DND-41 (cell line): ENCODE results near the gene INO80.

Experiments used
- EZH2 ChIP-seq: IDR thresholded peaks from 3 replicates; pipeline ENCODE4 v1.6.1; 2012; ENCODE audit warnings: borderline replicate concordance, low read depth, mild to moderate bottlenecking, moderate library complexity, low read length, inconsistent platforms; ENCODE audit not compliant: severe bottlenecking
- TF ChIP-seq, protein P1 (sequence below): IDR thresholded peaks from 2 replicates; pipeline ENCODE4 v1.5.1; 2012; ENCODE audit warnings: borderline replicate concordance, low read length, moderate library complexity, mild to moderate bottlenecking; ENCODE audit not compliant: poor library complexity, severe bottlenecking; ENCODE audit errors: extremely low read depth

DNA sequence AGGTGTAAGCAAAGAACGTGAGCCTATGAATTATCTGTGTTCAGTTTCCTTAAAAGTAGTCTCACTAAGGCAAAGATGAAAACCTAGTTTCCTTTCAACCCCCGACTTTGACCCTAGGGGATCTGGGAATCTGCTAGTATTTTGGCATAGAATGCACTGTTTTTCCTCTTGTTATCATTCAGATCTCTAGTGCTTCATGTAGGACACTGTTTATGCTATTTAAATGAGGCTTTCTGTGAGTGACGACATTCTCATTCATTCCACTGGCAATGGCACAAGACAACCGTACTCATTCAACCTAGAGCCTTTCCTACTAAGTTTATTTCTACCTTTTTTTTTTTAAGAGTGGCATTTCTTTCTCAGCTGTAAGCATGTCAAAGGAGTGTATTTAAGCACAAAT lies 95.8 kb downstream of the INO80 start:
- TF ChIP-seq, protein P1, sequence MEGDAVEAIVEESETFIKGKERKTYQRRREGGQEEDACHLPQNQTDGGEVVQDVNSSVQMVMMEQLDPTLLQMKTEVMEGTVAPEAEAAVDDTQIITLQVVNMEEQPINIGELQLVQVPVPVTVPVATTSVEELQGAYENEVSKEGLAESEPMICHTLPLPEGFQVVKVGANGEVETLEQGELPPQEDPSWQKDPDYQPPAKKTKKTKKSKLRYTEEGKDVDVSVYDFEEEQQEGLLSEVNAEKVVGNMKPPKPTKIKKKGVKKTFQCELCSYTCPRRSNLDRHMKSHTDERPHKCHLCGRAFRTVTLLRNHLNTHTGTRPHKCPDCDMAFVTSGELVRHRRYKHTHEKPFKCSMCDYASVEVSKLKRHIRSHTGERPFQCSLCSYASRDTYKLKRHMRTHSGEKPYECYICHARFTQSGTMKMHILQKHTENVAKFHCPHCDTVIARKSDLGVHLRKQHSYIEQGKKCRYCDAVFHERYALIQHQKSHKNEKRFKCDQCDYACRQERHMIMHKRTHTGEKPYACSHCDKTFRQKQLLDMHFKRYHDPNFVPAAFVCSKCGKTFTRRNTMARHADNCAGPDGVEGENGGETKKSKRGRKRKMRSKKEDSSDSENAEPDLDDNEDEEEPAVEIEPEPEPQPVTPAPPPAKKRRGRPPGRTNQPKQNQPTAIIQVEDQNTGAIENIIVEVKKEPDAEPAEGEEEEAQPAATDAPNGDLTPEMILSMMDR, result no peak
- TF ChIP-seq EZH2, result no peak
